GM18526 (cell line): ENCODE measurements around the gene SDK2.

Experiments used
- POLR2A ChIP-seq: IDR thresholded peaks from 3 replicates; pipeline ENCODE4 v1.6.1; 2011; ENCODE audit not compliant: insufficient read length; ENCODE audit errors: extremely low read depth

The SDK2 gene

GRCh38 chr17:73660366-73660765 is 16.1 kb upstream of the SDK2 start:
- no peak for TF ChIP-seq POLR2A

GRCh38 chr17:73658821-73659515 is 14.7 kb upstream of the SDK2 start:
- no peak for TF ChIP-seq POLR2A

- no peak for TF ChIP-seq POLR2A
Observed at GRCh38 chr17:73657473-73658116, 13.3 kb upstream of the SDK2 start.

- no peak for TF ChIP-seq POLR2A
Observed at GRCh38 chr17:73654241-73654640, 10.0 kb upstream of the SDK2 start.

- no peak for TF ChIP-seq POLR2A
Observed at GRCh38 chr17:73653810-73654209, 9.6 kb upstream of the SDK2 start.

- TF ChIP-seq POLR2A: no peak
Observed at GRCh38 chr17:73652886-73653480, 8.7 kb upstream of the SDK2 start.

- no peak for TF ChIP-seq POLR2A
Observed at GRCh38 chr17:73650617-73651200, 6.5 kb upstream of the SDK2 start.

GRCh38 chr17:73650140-73650539 is 5.9 kb upstream of the SDK2 start:
- TF ChIP-seq POLR2A: no peak

GRCh38 chr17:73648974-73649373 is 4.7 kb upstream of the SDK2 start:
- TF ChIP-seq POLR2A: no peak

GRCh38 chr17:73648543-73648820 is 4.2 kb upstream of the SDK2 start:
- TF ChIP-seq POLR2A: no peak

- no peak for TF ChIP-seq POLR2A
Observed at GRCh38 chr17:73647772-73648542, 3.7 kb upstream of the SDK2 start.

- TF ChIP-seq POLR2A: no peak
Observed at GRCh38 chr17:73647301-73647695, 3.1 kb upstream of the SDK2 start.

- no peak for TF ChIP-seq POLR2A
Observed at GRCh38 chr17:73646409-73647300, 2.4 kb upstream of the SDK2 start.

GRCh38 chr17:73645050-73645871 is 1.0 kb upstream of the SDK2 start:
- TF ChIP-seq POLR2A: no peak
